CD14-positive monocyte (primary cell): Measurements from ENCODE around the gene ZSWIM1. TPM values are rescaled to one million over a fixed set of nuclear protein-coding genes. Genes with fewer than 3 reads are reported as not detected.

ENCODE experiments used
- DNase-seq, 3 donors: peaks; one replicate each; pipeline ENCODE4 v3.0.0-alpha.2; 2011 to 2022
- H2AFZ ChIP-seq: 2 replicates; pipeline ENCODE4 v1.6.0; 2012; ENCODE audit warnings: mild to moderate bottlenecking, low read depth, low read length, inconsistent platforms; ENCODE audit not compliant: insufficient read depth, poor library complexity, severe bottlenecking
- H3K27ac ChIP-seq, 2 donors: 1 replicate in 1 of 2; 2 replicates in 1 of 2; pipeline ENCODE4 v1.5.1; 2012 to 2013; ENCODE audit warnings: low read length in 2 of 2, control low read depth in 1 of 2, inconsistent platforms in 1 of 2, low read depth in 1 of 2, mild to moderate bottlenecking in 1 of 2
- H3K27me3 ChIP-seq, 2 donors: one replicate each; pipeline versions ENCODE4 v1.6.0 to v1.6.1; 2011 to 2013; ENCODE audit warnings: low read length in 2 of 2; ENCODE audit not compliant: control insufficient read depth in 2 of 2, insufficient read depth in 2 of 2
- H3K36me3 ChIP-seq, 2 donors: replicated peaks in 1 of 2; 1 replicate in 1 of 2; 2 replicates in 1 of 2; pipeline versions ENCODE4 v1.5.1 to v1.6.1; 2012 to 2013; ENCODE audit warnings: low read length in 2 of 2, control low read depth in 1 of 2, inconsistent platforms in 1 of 2, mild to moderate bottlenecking in 1 of 2; ENCODE audit not compliant: insufficient read depth in 2 of 2, control insufficient read depth in 1 of 2
- H3K4me1 ChIP-seq, 2 donors: 1 replicate in 1 of 2; 2 replicates in 1 of 2; pipeline versions ENCODE4 v1.5.1 to v1.6.1; 2012 to 2013; ENCODE audit warnings: low read length in 2 of 2, control low read depth in 1 of 2, inconsistent platforms in 1 of 2, mild to moderate bottlenecking in 1 of 2, moderate library complexity in 1 of 2; ENCODE audit not compliant: insufficient read depth in 2 of 2, control insufficient read depth in 1 of 2
- H3K4me2 ChIP-seq: replicated peaks from 2 replicates; pipeline ENCODE3; 2012; ENCODE audit warnings: low read length, moderate library complexity, mild to moderate bottlenecking; ENCODE audit not compliant: poor library complexity, severe bottlenecking; ENCODE audit errors: extremely low read depth
- H3K4me3 ChIP-seq, 3 experiments: fragments of 200-600 bp in 1 of 3; sonication (generic) in 1 of 3; replicated peaks in 1 of 3; 1 replicate in 2 of 3; 2 replicates in 1 of 3; pipeline ENCODE4 v1.5.1; 2011 to 2013; ENCODE audit warnings: low read length in 3 of 3, mild to moderate bottlenecking in 3 of 3, control low read depth in 2 of 3, low read depth in 2 of 3, inconsistent platforms in 1 of 3, moderate library complexity in 1 of 3
- H3K79me2 ChIP-seq: 2 replicates; pipeline ENCODE4 v1.6.0; 2012; ENCODE audit warnings: mild to moderate bottlenecking, control low read depth, inconsistent platforms, low read length, moderate library complexity; ENCODE audit not compliant: insufficient read depth
- H3K9ac ChIP-seq: 2 replicates; pipeline ENCODE4 v1.6.0; 2017; ENCODE audit warnings: low read length, mild to moderate bottlenecking; ENCODE audit not compliant: insufficient read depth, poor library complexity, severe bottlenecking
- H3K9me3 ChIP-seq, 2 donors: replicated peaks in 1 of 2; 1 replicate in 1 of 2; 2 replicates in 1 of 2; pipeline versions ENCODE4 v1.5.1 to v1.6.1; 2012 to 2013; ENCODE audit warnings: low read length in 2 of 2, control low read depth in 1 of 2; ENCODE audit not compliant: control insufficient read depth in 1 of 2, insufficient read depth in 1 of 2
- H4K20me1 ChIP-seq: 2 replicates; pipeline ENCODE4 v1.6.0; 2012; ENCODE audit warnings: mild to moderate bottlenecking, low read length, control low read depth, moderate library complexity; ENCODE audit not compliant: insufficient read depth
- H3K27ac Mint-ChIP-seq, 7 donors: one replicate each; pipeline ENCODE4 v1.8.0; 2020; ENCODE audit warnings: mild to moderate bottlenecking in 7 of 7, mixed read lengths in 7 of 7, moderate library complexity in 6 of 7, inconsistent platforms in 2 of 7
- H3K27me3 Mint-ChIP-seq, 3 donors: one replicate each; pipeline ENCODE4 v1.8.0; 2021 to 2022; ENCODE audit warnings: low read depth in 3 of 3, mild to moderate bottlenecking in 3 of 3, mixed read lengths in 3 of 3, moderate library complexity in 3 of 3, inconsistent platforms in 1 of 3
- H3K36me3 Mint-ChIP-seq, 2 donors: one replicate each; pipeline ENCODE4 v1.8.0; 2020; ENCODE audit warnings: mixed read lengths in 2 of 2, inconsistent platforms in 1 of 2, mild to moderate bottlenecking in 1 of 2
- H3K4me1 Mint-ChIP-seq: one replicate; pipeline ENCODE4 v1.8.0; 2020; ENCODE audit warnings: mild to moderate bottlenecking, mixed read lengths
- H3K4me3 Mint-ChIP-seq, 2 donors: one replicate each; pipeline ENCODE4 v1.8.0; 2020; ENCODE audit warnings: mild to moderate bottlenecking in 2 of 2, mixed read lengths in 2 of 2, moderate library complexity in 1 of 2
- H3K9me3 Mint-ChIP-seq, 7 donors: one replicate each; pipeline ENCODE4 v1.8.0; 2020 to 2022; ENCODE audit warnings: mixed read lengths in 7 of 7, mild to moderate bottlenecking in 6 of 7, moderate library complexity in 6 of 7, inconsistent platforms in 2 of 7
- CTCF ChIP-seq: fragments of 200-600 bp; IDR thresholded peaks from one replicate; pipeline ENCODE4 v1.8.0; 2022; ENCODE audit warnings: antibody characterized with exemption, mild to moderate bottlenecking
- WGBS: methylation state at CpG from one replicate; pipeline ENCODE4 v1.1.5; 2013; ENCODE audit warnings: missing lambda C conversion rate; ENCODE audit not compliant: insufficient coverage; 5-methylcytosine and 5-hydroxymethylcytosine counted together
- intact Hi-C, 2 donors: fragments of 100-400 bp; cut with micrococcal nuclease; formaldehyde crosslinking; loops; one replicate each; pipeline versions ENCODE4 v1.15.0 to v1.15.1; 2023
- polyA plus RNA-seq, 3 donors: library from polyadenylated mRNA; depleted of rRNA in 1 of 3; unstranded in 2 of 3; stranded (reverse) in 1 of 3; fragments of 300-500 nt in 2 of 3; fragments of >200 nt in 1 of 3; fragmentation: Illumina TruSeq in 2 of 3; gene quantifications; 1 replicate in 2 of 3; 2 replicates in 1 of 3; pipeline ENCODE4 v1.2.3, GENCODE V29; 2012 to 2021

Gene ZSWIM1
- polyA plus RNA-seq, 3 donors, result 2.5 to 2.6 (median 2.5) TPM

DNA sequence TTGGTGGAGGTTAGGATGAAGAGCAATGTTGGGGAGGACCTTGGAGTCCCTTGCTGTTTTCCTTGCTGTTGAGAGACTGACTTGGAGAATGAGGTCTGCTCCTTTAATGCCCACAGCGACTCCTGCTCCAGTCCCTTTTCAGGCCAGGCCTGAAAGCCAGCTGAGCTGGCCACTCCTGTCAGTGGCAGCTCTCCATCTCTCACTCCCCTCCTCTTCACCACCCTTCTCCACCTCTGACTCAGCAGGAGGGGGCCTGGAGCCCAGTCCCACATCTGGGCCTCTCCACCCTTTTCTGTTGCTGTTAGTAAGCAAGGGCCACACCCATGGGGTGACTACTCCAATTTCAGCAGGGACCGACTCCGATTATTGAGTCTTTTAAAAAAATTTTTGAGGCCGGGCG is 45.2 kb upstream of the ZSWIM1 start:
- Histone ChIP-seq H3K4me3 (peak overlapping the region in 1 of 3 experiments; percentile 84), H3K79me2 (peaks cover 14% of the 10 kb centered on the region), H3K4me2 (peak overlapping the region; percentile 92), H3K9ac (no peak overlapping the region), H3K4me1 (peaks cover 49 to 56% of the 10 kb centered on the region in 2 donors), H3K36me3 (peaks cover 11 to 36% of the 10 kb centered on the region in 2 donors), H3K9me3 (no peaks in the 10 kb centered on the region), H3K27ac (peak overlapping the region; percentile 29 to 82), H3K27me3 (no peaks in the 10 kb centered on the region), H4K20me1 (peaks cover 3% of the 10 kb centered on the region), H2AFZ (no peak overlapping the region)
- H3K27ac Mint-ChIP-seq, result peak overlapping the region in 6 of 7 donors; percentile 28 to 85 (median 79)
- peaks cover 50% of the 10 kb centered on the region for H3K4me1 Mint-ChIP-seq
- no peaks in the 10 kb centered on the region for H3K27me3 Mint-ChIP-seq
- 84% methylated on average over 4 of the region's 5 CpGs for WGBS
- peak overlapping the region in 1 of 2 donors; percentile 54 for H3K4me3 Mint-ChIP-seq
- peaks cover 21 to 52% of the 10 kb centered on the region in 2 donors for H3K36me3 Mint-ChIP-seq
- peak in 1 of 3 donors; percentile 40 for DNase-seq
- no peak for TF ChIP-seq CTCF
- H3K9me3 Mint-ChIP-seq, result peaks cover 0 to 1% (median 0%) of the 10 kb centered on the region in 7 donors
- intact Hi-C loops, result no loop called here

DNA sequence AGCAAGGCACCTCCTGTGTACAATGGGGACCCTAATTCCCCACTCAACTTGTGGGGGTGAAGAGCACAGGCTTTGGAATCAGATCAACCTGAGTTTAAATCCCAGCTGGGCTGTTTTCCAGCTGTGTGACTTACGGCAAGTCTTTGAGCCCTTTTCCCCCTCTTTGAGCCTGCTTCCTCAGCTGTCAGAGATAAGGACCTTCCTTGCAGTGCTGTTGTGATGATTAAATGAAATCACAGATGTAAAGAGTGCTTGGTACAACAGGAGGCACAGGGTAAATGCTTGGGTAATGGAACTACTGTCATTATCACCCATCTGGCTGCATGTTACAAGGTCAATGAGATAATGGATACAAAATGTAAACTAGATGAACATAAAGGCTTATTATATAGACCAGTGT is 44.2 kb upstream of the ZSWIM1 start:
- no peak for TF ChIP-seq CTCF
- Mint-ChIP-seq H3K27ac (peak overlapping the region in 1 of 7 donors; percentile 42), H3K4me1 (peaks cover 43% of the 10 kb centered on the region), H3K9me3 (peaks cover 0 to 1% (median 0%) of the 10 kb centered on the region in 7 donors), H3K36me3 (peaks cover 27 to 62% of the 10 kb centered on the region in 2 donors), H3K27me3 (no peaks in the 10 kb centered on the region), H3K4me3 (no peak overlapping the region)
- Histone ChIP-seq H2AFZ (no peak overlapping the region), H3K4me3 (no peak overlapping the region), H3K79me2 (peaks cover 14% of the 10 kb centered on the region), H3K27ac (no peak overlapping the region), H3K9ac (no peak overlapping the region), H3K9me3 (no peaks in the 10 kb centered on the region), H4K20me1 (peaks cover 13% of the 10 kb centered on the region), H3K4me1 (peaks cover 45 to 50% of the 10 kb centered on the region in 2 donors), H3K27me3 (no peaks in the 10 kb centered on the region), H3K4me2 (no peak overlapping the region), H3K36me3 (peaks cover 19 to 47% of the 10 kb centered on the region in 2 donors)
- intact Hi-C loops, result no loop called here
- DNase-seq, result no peak
- 80% methylated on average over 1 of the region's 1 CpG for WGBS
